ENCODE results near the gene GPRIN2.
"Not testable (repeated sequence)": the region's sequence is repeated elsewhere in the genome, so short reads cannot be mapped to it uniquely, and the experiment has no call there.

The GPRIN2 gene

DNA sequence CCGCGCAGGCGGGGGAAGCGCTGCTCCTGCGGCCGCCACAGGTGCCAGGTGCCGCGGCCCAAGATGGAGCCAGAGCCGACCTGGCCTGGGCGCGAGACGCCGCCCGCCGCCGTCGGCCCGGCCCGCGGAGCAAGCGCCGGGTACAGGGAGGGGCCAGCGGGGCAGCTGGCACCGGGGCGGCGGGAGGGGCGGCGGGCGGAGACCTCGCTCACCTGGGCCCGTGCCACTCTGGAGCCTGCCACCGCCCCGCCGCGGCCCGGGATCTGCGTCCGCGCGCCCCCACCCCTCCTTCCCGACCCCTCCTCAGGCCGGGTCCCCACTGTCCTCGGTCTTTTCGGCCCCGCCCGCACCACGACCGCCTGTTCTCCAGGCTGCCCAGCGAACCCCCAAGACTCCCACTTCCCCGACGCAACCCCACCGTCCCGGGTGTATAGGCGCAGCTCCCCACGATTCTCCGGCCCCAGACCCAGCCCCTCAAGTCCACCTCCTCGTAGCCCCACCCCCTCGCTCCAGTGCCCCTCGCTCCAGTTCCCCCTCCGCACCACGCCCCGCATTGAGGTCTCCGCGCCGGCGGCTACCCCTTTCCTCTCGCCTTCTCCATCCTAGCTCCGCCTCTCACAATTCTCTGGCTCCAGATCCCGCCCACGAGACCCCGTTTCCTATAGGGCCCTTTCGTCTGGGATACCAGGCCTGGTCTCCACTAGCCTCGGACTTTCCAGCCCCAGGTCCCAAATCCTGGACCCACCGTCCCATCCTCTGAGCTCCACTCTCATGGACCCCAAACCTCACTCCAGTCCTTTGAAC, at the start of gene GPRIN2:
Gene GPRIN2, minus strand, starts transcription at position 144 of the 804 bp plus-strand sequence. CDS start 5,922 bp downstream, outside the sequence.
- DNase-seq (ENCODE audit: low read depth in 2 of 2) = no peak

DNA sequence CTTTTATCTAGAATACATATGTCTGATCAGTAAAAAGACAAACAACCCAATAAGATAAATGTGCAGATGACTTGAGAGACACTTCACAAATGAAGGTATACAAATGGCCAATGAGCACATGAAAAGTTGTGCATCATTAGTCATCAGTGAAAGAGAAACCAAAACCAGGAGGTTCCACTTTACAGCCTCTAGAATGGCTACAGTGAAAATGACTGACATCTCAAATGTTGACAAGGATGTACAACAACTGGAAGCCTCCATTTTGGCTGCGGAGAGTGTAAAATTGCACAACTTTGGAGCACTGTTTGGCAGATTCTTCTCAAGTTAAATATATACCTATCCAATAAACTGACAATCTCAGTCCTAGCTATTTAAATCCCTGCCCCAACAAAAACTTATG, 44.1 kb upstream of the GPRIN2 start:
- DNase-seq (ENCODE audit: low read depth in 2 of 2) = not testable (repeated sequence)

DNA sequence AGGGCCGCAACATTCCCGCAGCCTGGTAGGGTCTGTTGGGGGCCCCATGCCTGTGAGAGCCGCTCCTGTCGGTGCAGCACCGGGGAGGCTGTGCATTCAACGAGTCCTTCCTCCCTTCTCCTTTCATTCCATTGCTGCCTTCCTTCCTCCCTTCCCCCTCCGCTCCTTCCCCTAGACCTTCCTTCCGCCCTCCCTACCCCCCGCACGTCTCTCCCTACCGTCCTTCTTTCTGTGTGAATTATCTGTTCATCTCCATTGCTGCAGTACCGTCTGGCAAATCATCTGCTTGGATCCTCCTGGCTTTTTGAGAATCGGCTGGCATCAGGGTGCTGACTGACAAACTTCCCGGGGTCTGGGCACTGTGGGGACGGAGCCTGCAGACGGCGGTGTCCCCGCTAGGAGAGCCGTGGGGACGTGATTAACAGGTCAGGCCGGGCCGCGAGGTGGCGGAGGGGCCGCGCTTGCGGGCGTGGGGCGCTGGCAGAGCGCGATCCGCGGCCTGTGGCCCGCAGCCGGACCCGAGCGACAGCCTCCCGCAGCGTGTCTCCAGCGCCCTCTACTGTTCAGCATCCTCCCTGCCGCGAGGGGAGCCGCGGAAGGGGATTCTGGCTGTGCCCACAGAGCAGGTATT, 41.3 kb upstream of the GPRIN2 start:
- DNase-seq (ENCODE audit: low read depth in 2 of 2) = not testable (repeated sequence)

DNA sequence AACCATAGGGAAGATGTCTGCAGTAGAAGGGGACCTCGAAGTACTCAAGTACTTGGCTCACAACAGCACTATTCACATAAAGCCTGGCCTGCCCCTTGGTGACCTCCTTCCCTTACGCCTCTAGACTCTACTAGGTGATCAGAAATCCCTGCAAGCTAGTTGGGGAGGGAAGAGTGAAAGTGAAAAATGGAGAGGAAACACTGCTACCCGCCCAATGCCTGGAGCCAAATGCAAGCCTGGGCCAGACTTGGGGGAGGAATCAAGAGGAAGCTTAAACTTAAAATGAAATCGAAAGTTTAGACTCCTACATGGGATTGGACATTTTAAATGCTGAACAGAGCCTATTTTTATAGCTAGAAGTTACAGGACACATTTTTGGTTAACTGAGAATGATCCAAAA, 40.1 kb upstream of the GPRIN2 start:
- not testable (repeated sequence) for DNase-seq (ENCODE audit: low read depth in 2 of 2)

DNA sequence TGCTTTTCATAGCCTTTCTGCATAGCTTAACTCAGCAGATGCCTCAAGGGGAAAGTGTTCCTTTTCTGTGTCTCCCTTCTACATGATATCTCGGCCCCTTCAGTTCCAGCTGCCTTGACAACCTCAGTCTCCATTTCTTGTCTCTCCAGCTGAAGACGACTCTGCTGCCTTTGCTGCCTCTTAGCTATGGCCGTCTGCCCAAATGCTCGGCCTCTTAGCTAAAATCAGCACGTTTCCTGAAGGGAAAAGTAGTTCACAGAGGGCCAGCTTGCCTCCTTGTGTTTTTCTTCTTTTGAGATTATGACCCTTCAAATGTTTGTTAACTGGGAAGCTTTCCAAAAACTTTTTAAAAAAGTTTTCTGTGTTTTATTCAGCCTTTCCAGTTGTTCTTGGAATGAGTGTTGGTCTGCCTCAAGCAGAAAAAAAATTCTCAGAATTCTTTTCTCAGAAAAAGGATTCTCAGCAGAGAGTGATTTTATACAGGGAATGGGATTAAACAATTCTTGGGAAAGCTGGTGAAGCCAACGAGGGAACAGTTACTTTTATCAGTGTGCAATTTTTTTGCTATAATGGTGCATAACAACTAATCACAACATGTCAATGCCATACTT, 38.1 kb upstream of the GPRIN2 start:
- not testable (repeated sequence) for DNase-seq (ENCODE audit: low read depth in 2 of 2)

DNA sequence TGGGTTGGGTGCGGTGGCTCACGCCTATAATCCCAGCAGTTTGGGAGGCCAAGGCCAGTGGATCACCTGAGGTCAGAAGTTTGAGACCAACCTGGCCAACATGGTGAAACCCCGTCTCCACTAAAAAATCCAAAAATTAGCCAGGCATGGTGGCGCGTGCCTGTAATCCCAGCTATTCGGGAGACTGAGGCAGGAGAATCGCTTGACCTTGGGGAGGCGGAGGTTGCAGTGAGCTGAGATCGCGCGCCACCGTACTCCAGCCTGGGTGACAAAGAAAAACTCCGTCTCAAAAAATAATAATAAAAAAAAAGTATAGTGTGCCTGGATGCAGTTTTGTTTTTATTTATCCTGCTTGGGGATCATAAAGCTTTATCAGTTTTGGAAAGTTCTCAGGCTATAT, 36.8 kb upstream of the GPRIN2 start:
- not testable (repeated sequence) for DNase-seq (ENCODE audit: low read depth in 2 of 2)

DNA sequence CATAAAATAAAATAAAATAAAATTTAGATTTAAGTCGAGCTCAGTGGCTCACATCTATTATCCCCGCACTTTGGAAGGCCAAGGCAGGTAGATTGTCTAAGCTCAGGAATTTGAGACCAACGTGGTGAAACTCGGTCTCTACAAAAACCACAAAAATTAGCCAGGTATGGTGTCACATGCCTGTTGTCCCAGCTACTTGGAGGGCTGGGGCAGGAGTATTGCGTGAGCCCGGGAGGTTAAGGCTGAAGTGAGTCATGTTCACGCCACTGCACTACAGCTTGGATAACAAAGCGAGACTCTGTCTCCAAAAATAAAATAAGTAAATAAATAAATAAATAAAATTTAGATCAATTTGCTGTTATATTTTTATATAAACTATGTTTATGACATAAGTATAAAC, 34.6 kb upstream of the GPRIN2 start:
- not testable (repeated sequence) for DNase-seq (ENCODE audit: low read depth in 2 of 2)

DNA sequence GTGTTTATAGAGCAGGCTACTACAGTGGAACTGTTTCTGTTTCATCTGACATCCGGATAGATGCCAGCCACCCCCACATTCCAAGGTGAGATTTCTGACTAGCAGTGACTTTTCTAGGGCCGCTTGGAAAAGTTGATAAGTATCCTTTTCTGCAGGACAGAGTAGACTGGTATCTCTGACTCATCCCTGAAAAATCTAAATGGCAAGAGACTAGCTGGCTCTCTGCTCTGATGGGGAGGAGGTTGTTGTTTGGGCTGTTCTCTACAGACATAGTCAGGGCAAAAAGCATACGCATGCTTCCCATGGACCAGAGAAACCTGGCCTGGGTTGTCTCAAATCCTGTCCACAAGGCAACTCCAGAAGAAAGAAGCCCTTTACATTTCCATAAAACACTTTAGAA, 33.1 kb upstream of the GPRIN2 start:
- not testable (repeated sequence) for DNase-seq (ENCODE audit: low read depth in 2 of 2)

DNA sequence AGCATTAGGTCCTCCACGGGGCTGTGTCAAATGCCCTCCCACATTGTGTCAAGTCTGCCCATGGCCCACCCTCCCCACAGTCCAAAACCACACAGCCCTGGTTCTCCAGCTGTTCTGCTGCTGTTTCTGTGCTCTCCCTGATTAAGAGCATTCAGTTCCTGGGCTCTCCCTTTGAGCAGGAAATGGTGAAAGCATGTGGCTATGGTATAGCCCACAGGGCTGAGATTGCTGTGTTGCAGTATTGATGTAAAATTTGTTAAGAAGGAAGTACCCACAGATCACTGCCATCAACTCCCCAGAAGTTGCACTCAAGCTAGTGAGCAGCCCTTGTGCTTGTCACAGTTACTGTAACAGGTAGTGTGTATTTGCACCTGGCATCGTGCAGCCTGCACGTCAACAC, 31.8 kb upstream of the GPRIN2 start:
- DNase-seq (ENCODE audit: low read depth in 2 of 2) = not testable (repeated sequence)

DNA sequence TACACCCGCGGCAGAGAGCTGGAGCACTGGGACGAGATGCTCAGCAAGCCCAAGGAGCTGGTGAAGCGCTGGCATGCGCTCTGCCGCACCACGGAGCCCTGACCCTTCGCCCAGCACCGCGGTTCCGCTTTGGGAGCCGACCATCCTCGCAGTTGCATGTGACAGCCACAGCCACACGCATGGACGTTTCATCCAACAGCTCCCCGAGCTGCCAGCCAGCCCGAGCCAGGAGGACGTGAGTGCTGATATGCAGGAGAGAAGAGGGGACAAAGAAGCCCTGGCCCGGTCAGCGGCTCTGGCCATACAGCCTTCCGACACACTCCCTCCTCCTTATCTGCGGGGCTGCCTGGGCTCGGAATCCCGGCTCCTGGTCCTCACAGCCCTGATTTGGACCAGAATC, 31.1 kb upstream of the GPRIN2 start:
- DNase-seq (ENCODE audit: low read depth in 2 of 2) = not testable (repeated sequence)

DNA sequence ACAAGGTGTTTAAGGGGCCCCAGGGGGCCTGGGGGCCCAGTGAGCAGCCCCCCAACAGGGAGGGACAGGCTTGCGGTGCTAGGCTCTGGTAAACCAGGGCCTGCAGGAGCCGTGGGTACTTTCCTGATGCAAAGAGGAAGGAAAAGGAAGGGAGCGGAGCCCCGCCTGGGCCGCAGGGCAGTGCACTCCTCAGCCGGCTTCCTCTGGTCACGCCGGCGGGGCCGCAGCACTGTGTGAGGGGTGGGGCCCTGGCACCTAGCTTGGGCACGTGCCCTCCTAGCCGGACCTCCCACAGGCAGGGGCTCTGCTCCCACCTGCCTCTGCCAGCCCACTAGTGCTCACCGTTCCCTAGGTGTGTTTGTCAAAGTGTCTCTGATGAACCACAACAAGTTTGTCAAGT, 28.8 kb upstream of the GPRIN2 start:
- not testable (repeated sequence) for DNase-seq (ENCODE audit: low read depth in 2 of 2)

DNA sequence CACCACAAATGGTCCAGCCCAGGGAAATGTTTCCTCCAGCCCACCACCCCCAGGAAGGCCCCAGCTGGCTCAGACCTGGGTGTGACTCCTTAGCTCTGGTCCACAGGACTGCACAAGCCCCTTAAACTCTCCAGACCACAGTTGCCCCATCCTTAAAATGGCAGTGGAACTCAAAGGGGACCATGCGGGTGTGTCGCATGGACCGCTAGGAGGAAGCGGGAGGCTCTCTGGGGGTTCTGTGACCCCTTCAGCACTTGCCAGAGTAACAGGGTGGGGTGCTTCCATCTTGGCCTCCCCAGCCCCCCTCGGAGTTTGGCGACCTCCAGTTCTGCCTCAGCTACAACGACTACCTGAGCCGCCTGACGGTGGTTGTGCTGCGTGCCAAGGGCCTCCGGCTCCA, 27.7 kb upstream of the GPRIN2 start:
- DNase-seq (ENCODE audit: low read depth in 2 of 2) = not testable (repeated sequence)

DNA sequence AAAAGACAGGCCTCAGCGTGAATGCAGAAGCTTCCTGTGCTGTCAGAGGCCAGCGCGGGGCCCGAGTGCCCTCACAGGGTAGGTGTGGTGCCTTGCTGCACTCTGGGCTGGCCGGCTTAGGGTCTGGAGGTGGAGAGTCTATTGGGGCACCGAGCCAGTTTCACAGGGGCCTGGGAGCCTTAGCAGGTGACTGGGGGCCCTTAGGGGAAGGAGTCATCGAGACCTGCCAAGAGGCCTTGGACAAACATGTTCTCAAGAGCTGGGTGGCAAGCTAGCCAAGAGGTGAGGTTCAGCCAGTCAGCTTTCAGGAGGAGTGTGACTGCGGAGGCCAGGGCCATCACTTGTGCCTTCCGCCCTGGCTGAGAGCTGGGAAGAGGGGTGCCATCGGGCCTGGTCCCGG, 26.1 kb upstream of the GPRIN2 start:
- not testable (repeated sequence) for DNase-seq (ENCODE audit: low read depth in 2 of 2)

DNA sequence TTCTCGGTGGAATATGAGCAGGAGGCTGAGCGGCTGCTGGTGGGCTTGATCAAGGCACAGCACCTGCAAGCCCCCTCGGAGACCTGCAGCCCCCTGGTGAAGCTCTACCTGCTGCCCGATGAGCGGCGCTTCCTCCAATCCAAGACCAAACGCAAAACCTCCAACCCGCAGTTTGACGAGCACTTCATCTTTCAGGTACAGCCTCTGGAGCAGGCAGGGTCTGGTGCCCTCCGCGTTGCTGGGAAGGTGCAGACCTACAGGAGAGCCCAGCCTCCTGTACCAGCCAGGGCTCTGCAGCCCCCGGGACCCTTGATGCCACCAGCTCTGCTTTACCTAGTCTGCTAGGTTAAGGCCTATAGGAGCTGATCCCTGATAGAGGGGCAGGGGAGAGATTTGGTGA, 25.5 kb upstream of the GPRIN2 start:
- not testable (repeated sequence) for DNase-seq (ENCODE audit: low read depth in 2 of 2)

DNA sequence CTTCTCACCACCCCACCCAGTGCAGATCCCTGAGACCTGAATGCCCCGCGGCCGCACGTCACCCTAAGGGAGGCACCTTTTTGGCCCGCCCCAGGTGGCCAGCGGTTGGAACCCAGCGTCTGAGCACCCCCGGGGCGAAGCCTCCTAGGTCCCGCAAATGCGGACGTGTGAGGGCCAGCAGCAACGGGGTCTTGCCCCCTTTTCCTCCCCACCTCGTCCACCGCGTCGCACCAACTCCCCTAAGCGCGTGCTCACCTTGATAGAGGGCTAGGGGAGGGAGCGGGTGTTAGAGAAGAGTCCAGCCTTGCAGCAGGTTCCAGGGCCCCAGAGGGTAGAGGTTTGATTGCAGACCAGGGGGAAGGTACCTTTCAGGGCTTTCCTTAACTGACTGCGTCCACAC, 22.9 kb upstream of the GPRIN2 start:
- DNase-seq (ENCODE audit: low read depth in 2 of 2) = not testable (repeated sequence)

DNA sequence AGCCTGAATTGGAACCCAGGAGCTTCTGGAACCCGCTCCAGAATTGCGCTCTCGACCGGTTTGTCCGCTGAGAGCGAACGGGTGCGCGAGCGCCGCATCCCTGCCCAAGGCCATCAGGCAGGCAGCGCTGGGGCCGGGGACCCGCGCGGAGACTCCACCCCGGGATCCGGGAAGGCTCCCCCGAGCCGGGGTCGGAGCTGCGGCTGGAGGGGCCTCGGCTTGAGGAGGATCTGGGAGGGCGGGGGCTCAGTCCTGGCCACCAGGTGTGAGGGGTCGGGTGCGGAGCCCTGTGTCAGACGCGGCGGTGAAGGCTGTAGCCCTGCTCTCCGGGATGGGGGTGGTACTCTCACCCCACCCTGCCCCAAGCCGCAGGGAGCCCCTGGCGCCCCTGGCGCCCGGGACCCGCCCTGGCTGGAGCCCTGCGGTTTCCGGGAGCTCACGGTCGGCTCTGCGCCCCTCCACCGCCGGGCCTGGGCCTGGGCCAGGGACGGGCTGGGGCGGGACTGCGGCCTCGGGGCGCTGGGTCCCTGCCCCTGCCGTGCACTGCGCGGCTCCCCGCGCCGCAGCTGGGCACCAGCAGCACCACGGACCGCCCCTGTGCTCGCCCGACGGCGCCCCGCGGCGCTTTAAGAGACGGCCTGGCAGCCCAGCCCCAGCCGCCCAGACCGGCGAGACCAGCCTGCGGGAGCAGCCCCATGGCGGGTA, 22.2 kb upstream of the GPRIN2 start, which contains the start of gene SYT15:
Gene SYT15, plus strand, starts transcription at position 655 of the 705 bp plus-strand sequence. Its CDS starts 41 bp downstream, at position 696.
- DNase-seq (ENCODE audit: low read depth in 2 of 2) = not testable (repeated sequence)

DNA sequence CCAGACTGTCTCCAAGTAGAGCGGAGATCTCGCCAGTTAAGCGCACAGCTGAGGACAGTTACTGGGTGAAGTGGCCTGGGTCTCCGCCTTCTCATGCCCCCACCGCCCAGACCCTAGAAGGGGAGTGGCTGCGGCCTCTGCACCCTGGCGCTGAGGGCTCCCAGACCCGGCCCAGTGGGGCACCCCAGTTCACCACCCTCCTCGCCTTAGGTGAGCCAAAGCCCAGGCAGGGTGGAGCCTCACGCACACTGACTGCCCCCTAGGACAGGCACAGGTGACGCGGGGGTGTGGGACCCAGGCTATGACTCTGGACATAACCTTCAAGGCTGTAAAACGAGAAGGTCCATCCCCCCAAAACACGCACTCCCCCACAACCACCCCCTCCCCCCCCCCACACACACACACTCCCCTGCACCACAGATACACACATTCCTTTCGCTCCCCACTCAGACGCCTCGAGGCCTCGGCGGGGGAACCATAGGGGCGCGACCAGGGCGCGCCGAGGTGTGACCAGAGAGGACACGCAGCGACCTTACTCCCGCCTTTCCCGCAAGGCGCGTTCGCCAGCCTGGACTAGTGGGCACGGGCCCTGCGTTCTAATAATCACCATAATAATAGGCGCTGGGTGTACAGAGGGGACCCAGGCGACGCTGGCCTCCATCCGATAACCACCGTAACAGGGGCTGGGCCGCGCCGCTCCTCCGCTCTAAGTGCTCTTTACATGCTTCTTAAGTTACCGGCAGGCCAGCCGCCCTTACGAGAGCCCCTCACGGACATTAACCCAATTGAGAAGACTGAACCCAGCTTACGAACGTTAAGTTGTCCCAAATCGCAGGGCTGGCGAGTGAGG, 21.4 kb upstream of the GPRIN2 start:
- DNase-seq (ENCODE audit: low read depth in 2 of 2) = not testable (repeated sequence)

DNA sequence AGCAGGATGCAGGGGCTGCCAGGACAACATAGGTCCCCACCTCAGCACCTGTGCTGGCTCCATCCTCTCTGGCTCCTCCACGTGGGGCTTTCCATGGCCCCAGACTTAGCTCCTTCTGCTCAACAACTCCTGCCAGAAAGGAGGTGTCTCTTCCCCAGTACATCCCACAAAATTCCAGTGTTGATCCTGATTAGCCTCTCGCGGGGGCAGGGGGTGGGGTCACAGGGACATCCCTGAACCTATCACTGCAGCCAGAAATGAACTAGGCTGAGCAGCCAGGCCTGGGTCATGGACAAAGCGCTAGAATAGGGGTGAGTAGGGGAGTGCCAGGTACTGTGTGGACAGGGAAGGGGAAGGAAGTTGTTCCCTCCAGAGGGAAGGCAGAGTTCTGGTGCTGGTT, 17.4 kb upstream of the GPRIN2 start:
- not testable (repeated sequence) for DNase-seq (ENCODE audit: low read depth in 2 of 2)

DNA sequence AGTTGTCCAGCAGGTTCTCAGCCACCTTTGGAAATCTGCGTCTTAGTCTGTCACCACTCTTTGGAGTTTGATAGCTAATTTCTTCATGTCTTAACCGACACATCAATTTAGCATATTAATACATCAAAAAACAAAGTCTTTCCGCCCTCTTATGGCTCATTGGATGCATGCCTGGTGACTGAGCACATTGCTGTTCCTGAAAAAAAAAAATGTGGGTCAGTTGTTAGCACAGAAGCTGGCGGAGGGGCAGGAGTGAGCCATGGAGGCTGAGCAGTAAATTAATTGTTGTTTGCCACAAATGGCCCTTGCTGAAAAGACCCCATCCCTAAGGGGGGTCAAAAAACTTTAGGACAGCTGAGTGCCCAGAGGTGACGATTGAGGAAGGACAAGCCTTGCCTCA, 16.9 kb upstream of the GPRIN2 start:
- not testable (repeated sequence) for DNase-seq (ENCODE audit: low read depth in 2 of 2)

DNA sequence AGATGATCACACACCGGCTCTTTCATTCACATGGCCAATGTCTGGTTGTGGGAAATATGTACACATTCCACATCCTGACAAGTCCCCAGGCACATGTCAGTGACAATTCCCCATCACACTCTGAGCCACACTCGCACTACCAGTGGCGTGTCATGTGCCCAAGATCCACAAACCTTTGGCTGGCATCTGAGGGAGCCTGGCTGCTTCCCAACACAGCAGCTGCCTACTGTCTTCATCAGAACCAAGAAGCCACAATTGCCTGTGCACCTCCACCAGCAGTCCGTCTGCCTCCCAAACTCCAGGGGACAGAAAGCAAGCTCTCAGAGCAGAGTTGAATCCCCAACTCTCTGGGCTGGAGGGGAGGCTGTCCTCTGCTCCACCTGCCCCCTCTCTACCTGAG, 16.3 kb upstream of the GPRIN2 start:
- not testable (repeated sequence) for DNase-seq (ENCODE audit: low read depth in 2 of 2)

DNA sequence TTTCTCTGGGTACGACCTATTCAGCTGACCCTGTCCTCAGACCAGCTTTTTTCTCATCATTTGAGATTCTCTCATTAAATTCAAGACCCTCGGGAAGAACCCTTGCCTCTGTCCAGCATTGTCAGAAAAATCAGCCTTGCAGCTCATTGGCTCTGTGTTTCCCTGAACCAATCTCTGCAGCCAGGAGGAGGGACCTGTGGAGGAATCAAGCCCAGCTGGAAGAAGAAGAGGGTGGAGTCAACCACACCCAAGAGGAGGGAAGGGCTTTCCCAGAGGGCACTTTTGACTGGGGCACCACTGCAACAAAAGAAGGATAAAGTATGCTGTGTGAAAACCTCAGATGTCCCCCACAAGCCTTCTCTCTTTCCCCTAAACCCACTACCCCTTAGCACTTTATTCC, 14.2 kb upstream of the GPRIN2 start:
- not testable (repeated sequence) for DNase-seq (ENCODE audit: low read depth in 2 of 2)

All from activated CD4-positive, alpha-beta T cell treated with anti-CD3 and anti-CD28 coated beads for 24 hours (primary cell).